IMR-90 (cell line): Measurements from ENCODE around the gene NOX4. TPM values are rescaled to one million over a fixed set of nuclear protein-coding genes. Genes with fewer than 3 reads are reported as not detected.
"Not testable (repeated sequence)": the region's sequence is repeated elsewhere in the genome, so short reads cannot be mapped to it uniquely, and the experiment has no call there.

Source experiments
- ATAC-seq: fragments of 200-7000 bp; cut with Tn5 transposase; 2 replicates; pipeline ENCODE4 v1.9.1; 2020; ENCODE audit warnings: low read depth, mild to moderate bottlenecking, moderate library complexity
- BruUV-seq: library from RNA; stranded (reverse); fragments of 400-500 nt; replicated peaks from 2 replicates; lab custom pipeline; 2021; lab: Mats Ljungman, UMichigan
- CTCF ChIA-PET: fragments of 300-600 bp; formaldehyde crosslinking; extraction: SDS; loops from one replicate; lab custom pipeline; 2021; ENCODE audit warnings: antibody characterized with exemption; lab: Yijun Ruan, JAX
- POLR2A ChIA-PET: fragments of 300-600 bp; sonication (Branson Sonifier 250); formaldehyde crosslinking; loops from one replicate; lab custom pipeline; 2022; ENCODE audit warnings: antibody characterized with exemption; ENCODE audit not compliant: unreplicated experiment; lab: Charles Lee
- DNase-seq: peaks from one replicate; pipeline ENCODE4 v3.0.0; 2013
- H2AFZ ChIP-seq: replicated peaks from 2 replicates; pipeline ENCODE3; 2013; ENCODE audit warnings: low read length, mild to moderate bottlenecking; ENCODE audit not compliant: poor library complexity
- H2AK5ac ChIP-seq: 2 replicates; pipeline ENCODE4 v1.6.1; 2013; ENCODE audit warnings: low read depth, low read length, inconsistent platforms
- H2AK9ac ChIP-seq: replicated peaks from 2 replicates; pipeline ENCODE3; 2013; ENCODE audit warnings: mild to moderate bottlenecking, low read depth, low read length, moderate library complexity; ENCODE audit not compliant: poor library complexity
- H2BK120ac ChIP-seq: 2 replicates; pipeline ENCODE4 v1.6.1; 2013; ENCODE audit warnings: low read depth, low read length, inconsistent platforms
- H2BK15ac ChIP-seq: 3 replicates; pipeline ENCODE4 v1.6.1; 2013; ENCODE audit warnings: low read depth, low read length, inconsistent platforms
- H2BK20ac ChIP-seq: 2 replicates; pipeline ENCODE4 v1.6.1; 2013; ENCODE audit warnings: low read depth, mild to moderate bottlenecking, inconsistent platforms, low read length, moderate library complexity
- H2BK5ac ChIP-seq: 2 replicates; pipeline ENCODE4 v1.6.1; 2013; ENCODE audit warnings: mild to moderate bottlenecking, low read depth, low read length, inconsistent platforms; ENCODE audit not compliant: poor library complexity, severe bottlenecking
- H3K14ac ChIP-seq: replicated peaks from 2 replicates; pipeline ENCODE4 v1.6.1; 2013; ENCODE audit warnings: low read depth, low read length, inconsistent platforms
- H3K18ac ChIP-seq: 2 replicates; pipeline ENCODE4 v1.6.1; 2013; ENCODE audit warnings: low read depth, low read length, control low read depth
- H3K23ac ChIP-seq: 2 replicates; pipeline ENCODE4 v1.6.1; 2013; ENCODE audit warnings: low read depth, low read length, inconsistent platforms
- H3K27ac ChIP-seq: 2 replicates; pipeline ENCODE4 v1.5.1; 2013; ENCODE audit warnings: mild to moderate bottlenecking, control low read depth, low read length; ENCODE audit not compliant: insufficient read depth
- H3K27me3 ChIP-seq: 2 replicates; pipeline ENCODE4 v1.6.1; 2013; ENCODE audit warnings: low read length; ENCODE audit not compliant: control insufficient read depth, insufficient read depth
- H3K36me3 ChIP-seq: 2 replicates; pipeline ENCODE4 v1.6.1; 2013; ENCODE audit warnings: low read length, mixed read lengths; ENCODE audit not compliant: control insufficient read depth, insufficient read depth
- H3K4ac ChIP-seq: 2 replicates; pipeline ENCODE4 v1.6.1; 2013; ENCODE audit warnings: low read depth, low read length, inconsistent platforms
- H3K4me1 ChIP-seq: 2 replicates; pipeline ENCODE4 v1.6.1; 2013; ENCODE audit warnings: low read length, mixed read lengths; ENCODE audit not compliant: control insufficient read depth, insufficient read depth
- H3K4me2 ChIP-seq: 2 replicates; pipeline ENCODE4 v1.6.1; 2013; ENCODE audit warnings: low read depth, mild to moderate bottlenecking, control low read depth, low read length, moderate library complexity
- H3K4me3 ChIP-seq: 2 replicates; pipeline ENCODE4 v1.5.1; 2013; ENCODE audit warnings: low read depth, mild to moderate bottlenecking, control low read depth, low read length, moderate library complexity; ENCODE audit not compliant: insufficient read depth
- H3K56ac ChIP-seq: 2 replicates; pipeline ENCODE4 v1.6.1; 2013; ENCODE audit warnings: low read length, inconsistent platforms; ENCODE audit not compliant: insufficient read depth; ENCODE audit errors: extremely low read depth
- H3K79me1 ChIP-seq, 2 experiments: 2 replicates each; pipeline ENCODE4 v1.6.1; 2013; ENCODE audit warnings: low read length in 2 of 2, inconsistent platforms in 1 of 2, low read depth in 1 of 2
- H3K9ac ChIP-seq: 2 replicates; pipeline ENCODE4 v1.6.1; 2013; ENCODE audit warnings: low read depth, low read length, control low read depth
- H3K9me1 ChIP-seq: 2 replicates; pipeline ENCODE4 v1.6.1; 2013; ENCODE audit warnings: low read length, inconsistent platforms; ENCODE audit not compliant: insufficient read depth
- H3K9me3 ChIP-seq: 2 replicates; pipeline ENCODE4 v1.6.1; 2013; ENCODE audit warnings: low read length; ENCODE audit not compliant: control insufficient read depth, insufficient read depth
- H4K20me1 ChIP-seq: 2 replicates; pipeline ENCODE4 v1.6.1; 2013; ENCODE audit warnings: low read length, inconsistent platforms; ENCODE audit not compliant: insufficient read depth
- H4K5ac ChIP-seq: 2 replicates; pipeline ENCODE4 v1.6.1; 2013; ENCODE audit warnings: mild to moderate bottlenecking, low read depth, low read length, control low read depth
- H4K8ac ChIP-seq, 2 experiments: 2 replicates each; pipeline ENCODE4 v1.6.1; 2013; ENCODE audit warnings: low read depth in 2 of 2, low read length in 2 of 2, control low read depth in 1 of 2, inconsistent platforms in 1 of 2
- H4K91ac ChIP-seq: 2 replicates; pipeline ENCODE4 v1.6.1; 2013; ENCODE audit warnings: low read depth, low read length, inconsistent platforms; ENCODE audit not compliant: insufficient read depth
- BHLHE40 ChIP-seq: fragments of 150-350 bp; IDR thresholded peaks from 2 replicates; pipeline ENCODE4 v1.6.1; 2016; ENCODE audit warnings: mild to moderate bottlenecking, low read depth, low read length
- CHD1 ChIP-seq: IDR thresholded peaks from 2 replicates; pipeline ENCODE4 v1.6.1; 2012; ENCODE audit warnings: low read depth, low read length, improper control_type of control experiment
- MAZ ChIP-seq: IDR thresholded peaks from 2 replicates; pipeline ENCODE4 v1.6.1; 2012; ENCODE audit warnings: low read depth, mild to moderate bottlenecking, low read length, improper control_type of control experiment, moderate library complexity, borderline replicate concordance
- POLR2A ChIP-seq: IDR thresholded peaks from 2 replicates; pipeline ENCODE4 v1.6.1; 2012; ENCODE audit warnings: mild to moderate bottlenecking, low read depth, low read length
- RAD21 ChIP-seq: IDR thresholded peaks from 2 replicates; pipeline ENCODE4 v1.6.1; 2012; ENCODE audit warnings: low read length, improper control_type of control experiment
- SMC3 ChIP-seq: fragments of 150-350 bp; IDR thresholded peaks from 2 replicates; pipeline ENCODE4 v1.6.1; 2016; ENCODE audit warnings: low read depth, mild to moderate bottlenecking, antibody characterized with exemption, low read length, moderate library complexity
- WGBS, 2 experiments: methylation state at CpG; one replicate each; pipeline versions ENCODE4 v1.1.5 to v1.1.7; 2013; ENCODE audit warnings: missing lambda C conversion rate in 2 of 2; ENCODE audit not compliant: insufficient read length in 1 of 2; ENCODE audit errors: extremely low coverage in 2 of 2; 5-methylcytosine and 5-hydroxymethylcytosine counted together
- dilution Hi-C: fragments of 300-500 bp; cut with HindIII; formaldehyde crosslinking; loops from one replicate; pipeline ENCODE4 v1.14.3; 2018; ENCODE audit warnings: low sequenced_read_pairs; ENCODE audit not compliant: unreplicated experiment
- in situ Hi-C: fragments of 300-500 bp; cut with MboI; formaldehyde crosslinking; loops from 3 replicates; pipeline ENCODE4 v1.14.3; 2019; ENCODE audit warnings: low sequenced_read_pairs, inconsistent platforms, mixed read lengths
- intact Hi-C: fragments of 100-400 bp; cut with micrococcal nuclease; formaldehyde crosslinking; loops from 2 replicates; pipeline ENCODE4 v1.10.0; 2022
- polyA plus RNA-seq, 3 experiments: library from polyadenylated mRNA; depleted of rRNA; stranded (reverse); fragments of >200 nt; gene quantifications; 2 replicates each; pipeline ENCODE4 v1.2.3, GENCODE V29; 2012; ENCODE audit warnings: low replicate concordance in 1 of 3
- total RNA-seq: library from RNA; depleted of rRNA; stranded (reverse); fragments of >200 nt; gene quantifications from 2 replicates; pipeline ENCODE4 v1.2.3, GENCODE V29; 2012
- TF ChIP-seq, protein P1 (sequence below): conservative IDR thresholded peaks from 2 replicates; pipeline ENCODE4 v1.5.1; 2012; ENCODE audit warnings: mild to moderate bottlenecking, low read depth, low read length, improper control_type of control experiment

The NOX4 gene
- total and polyA plus RNA-seq, 2 of the 4 experiments (the other 2 are of a cell fraction): 4.7 to 11.7 TPM

DNA sequence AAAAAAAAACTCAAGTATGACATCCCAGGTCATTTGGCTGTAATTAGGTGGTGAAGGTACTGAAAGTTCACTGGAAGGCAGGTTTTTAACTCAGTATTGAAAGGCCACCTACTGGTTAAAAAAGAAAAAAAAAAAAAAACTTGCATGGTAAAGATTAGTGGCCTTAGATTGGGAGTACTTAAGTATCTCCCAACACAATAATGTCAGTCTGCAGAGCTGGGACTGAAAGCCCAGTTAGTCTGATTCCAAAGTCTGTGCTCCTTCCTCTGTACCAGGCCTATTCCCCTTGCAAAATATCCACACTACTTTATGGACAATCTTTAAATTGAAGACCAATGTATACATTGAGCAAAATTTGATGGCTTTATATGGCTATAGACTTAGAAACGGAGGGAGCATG lies 85.5 kb downstream of the NOX4 start:
- Histone ChIP-seq H2BK5ac (no peak overlapping the region), H4K91ac (no peak overlapping the region), H2AK9ac (no peak overlapping the region), H3K9ac (no peak overlapping the region), H3K4me1 (peaks cover 3% of the 10 kb centered on the region; the same call in 1 of the 2 replicates), H2BK120ac (no peak overlapping the region), H3K56ac (no peak overlapping the region), H3K18ac (peak overlapping the region; percentile 47; the same call in 1 of the 2 replicates), H3K79me1 (no peaks in the 10 kb centered on the region), H3K27me3 (no peaks in the 10 kb centered on the region), H3K23ac (no peak overlapping the region), H2BK15ac (no peak overlapping the region), H3K4ac (no peak overlapping the region), H4K8ac (no peak overlapping the region), H2BK20ac (peak overlapping the region; percentile 72; the same call in 1 of the 2 replicates), H3K9me1 (no peaks in the 10 kb centered on the region), H4K20me1 (no peaks in the 10 kb centered on the region), H3K9me3 (no peaks in the 10 kb centered on the region), H3K4me3 (no peak overlapping the region), H3K36me3 (no peaks in the 10 kb centered on the region), H3K27ac (no peak overlapping the region), H4K5ac (no peak overlapping the region), H3K14ac (no peak overlapping the region), H2AK5ac (no peak overlapping the region), H3K4me2 (no peak overlapping the region), H2AFZ (no peak overlapping the region)
- CTCF ChIA-PET: no interaction called here
- no TSS peak for BruUV-seq
- in situ Hi-C loops (no loop called here), dilution Hi-C loops (no loop called here), intact Hi-C loops (loop anchor here (10.0 kb wide), 1 partner anchor 71 kb away; no protein-coding TSS in a partner anchor)
- DNase-seq (no peak), ATAC-seq (no peak)
- POLR2A ChIA-PET: no interaction called here
- WGBS, 2 experiments: no CpG with 5 or more reads among the region's 1 CpG
- TF ChIP-seq MAZ (no peak), BHLHE40 (no peak), POLR2A (no peak), SMC3 (no peak), RAD21 (peak; percentile 15; the same call in 1 of the 2 replicates), CHD1 (no peak)
- TF ChIP-seq, protein P1, sequence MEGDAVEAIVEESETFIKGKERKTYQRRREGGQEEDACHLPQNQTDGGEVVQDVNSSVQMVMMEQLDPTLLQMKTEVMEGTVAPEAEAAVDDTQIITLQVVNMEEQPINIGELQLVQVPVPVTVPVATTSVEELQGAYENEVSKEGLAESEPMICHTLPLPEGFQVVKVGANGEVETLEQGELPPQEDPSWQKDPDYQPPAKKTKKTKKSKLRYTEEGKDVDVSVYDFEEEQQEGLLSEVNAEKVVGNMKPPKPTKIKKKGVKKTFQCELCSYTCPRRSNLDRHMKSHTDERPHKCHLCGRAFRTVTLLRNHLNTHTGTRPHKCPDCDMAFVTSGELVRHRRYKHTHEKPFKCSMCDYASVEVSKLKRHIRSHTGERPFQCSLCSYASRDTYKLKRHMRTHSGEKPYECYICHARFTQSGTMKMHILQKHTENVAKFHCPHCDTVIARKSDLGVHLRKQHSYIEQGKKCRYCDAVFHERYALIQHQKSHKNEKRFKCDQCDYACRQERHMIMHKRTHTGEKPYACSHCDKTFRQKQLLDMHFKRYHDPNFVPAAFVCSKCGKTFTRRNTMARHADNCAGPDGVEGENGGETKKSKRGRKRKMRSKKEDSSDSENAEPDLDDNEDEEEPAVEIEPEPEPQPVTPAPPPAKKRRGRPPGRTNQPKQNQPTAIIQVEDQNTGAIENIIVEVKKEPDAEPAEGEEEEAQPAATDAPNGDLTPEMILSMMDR: 0 out of 2 replicates have a peak, but pooled peaks have one; percentile 13

DNA sequence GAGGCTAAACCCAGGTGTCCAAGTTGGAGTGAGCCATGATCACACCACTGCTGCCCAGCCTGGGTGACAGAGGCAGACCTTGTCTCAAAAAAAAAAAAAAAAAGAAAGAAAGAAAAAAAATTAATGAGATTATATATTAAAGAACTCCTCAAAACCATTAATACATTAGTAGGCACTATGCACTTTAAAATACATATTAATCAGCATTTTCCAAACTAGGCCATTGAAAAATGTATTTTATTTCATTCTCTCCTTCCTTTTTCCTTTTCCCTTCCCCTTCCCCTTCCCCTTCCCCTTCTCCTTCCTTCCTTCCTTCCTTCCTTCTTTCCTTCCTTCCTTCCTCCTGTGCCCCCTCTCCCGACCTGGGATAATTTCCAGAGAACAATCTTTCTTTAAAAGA lies 99.5 kb downstream of the NOX4 start:
- H2BK120ac ChIP-seq, DNase-seq, H3K79me1 ChIP-seq, H3K14ac ChIP-seq, CTCF ChIA-PET, POLR2A ChIA-PET, H3K9me3 ChIP-seq, H4K91ac ChIP-seq, H3K27ac ChIP-seq, H4K8ac ChIP-seq, H2AK9ac ChIP-seq, ATAC-seq, H3K23ac ChIP-seq, H4K20me1 ChIP-seq, H3K4me2 ChIP-seq, intact Hi-C loops, H3K4ac ChIP-seq, H2BK15ac ChIP-seq, H3K9me1 ChIP-seq, H3K27me3 ChIP-seq, H2AK5ac ChIP-seq, H3K4me1 ChIP-seq, BruUV-seq, H2BK5ac ChIP-seq, H2AFZ ChIP-seq, H3K9ac ChIP-seq, H3K56ac ChIP-seq, H2BK20ac ChIP-seq, H3K18ac ChIP-seq, H3K36me3 ChIP-seq, H3K4me3 ChIP-seq, H4K5ac ChIP-seq, dilution Hi-C loops, in situ Hi-C loops: not testable (repeated sequence)
- no CpG with 5 or more reads among the region's 1 CpG for WGBS, 2 experiments
